Measurements from ENCODE around the gene NDUFA3. TPM values are rescaled to one million over a fixed set of nuclear protein-coding genes. Genes with fewer than 3 reads are reported as not detected.
A peak's percentile ranks its signal among the peaks of the same experiment; 100 is the strongest.

NDUFA3 gene
- total RNA-seq, 1 donor from 2014 or later, result 135 TPM

DNA sequence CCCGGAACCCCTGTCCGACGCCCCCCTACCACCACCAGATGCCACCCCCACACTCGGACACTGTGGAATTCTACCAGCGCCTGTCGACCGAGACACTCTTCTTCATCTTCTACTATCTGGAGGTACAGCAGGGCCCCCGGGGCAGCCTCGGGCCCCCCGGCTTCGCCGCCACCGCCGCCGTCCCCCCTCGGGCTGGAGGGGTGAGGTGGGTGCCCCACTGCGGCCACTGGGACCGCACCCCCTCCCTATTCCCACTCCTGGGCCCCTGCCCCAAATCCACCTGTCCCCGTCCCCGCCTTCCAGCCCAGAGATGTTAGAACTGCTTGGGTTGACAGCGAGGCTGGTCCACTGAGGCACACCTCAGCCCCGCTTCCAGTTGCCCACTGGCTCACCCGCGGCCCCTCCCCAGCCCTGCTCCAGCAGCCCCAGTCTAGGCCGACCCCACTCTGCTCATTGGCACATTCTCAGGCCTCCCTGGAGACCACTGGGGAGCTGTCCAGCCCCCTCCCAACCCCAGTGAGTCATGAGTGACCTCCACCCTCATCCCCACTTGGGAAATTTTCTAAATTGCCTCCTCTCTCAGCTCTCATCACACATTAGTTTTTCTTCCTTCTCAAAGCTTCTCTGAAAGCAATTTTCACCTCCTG lies 50.3 kb downstream of the NDUFA3 start:
- Mint-ChIP-seq H3K9me3 (no peaks in the 10 kb centered on the region), H3K4me1 (no peaks in the 10 kb centered on the region), H3K27ac (peak overlapping the region; percentile 67), H3K27me3 (ENCODE audit: low read depth) (no peaks in the 10 kb centered on the region), H3K4me3 (no peak overlapping the region), H3K36me3 (peaks cover 36% of the 10 kb centered on the region)
- DNase-seq (ENCODE audit: low spot score in 2 of 2, unreplicated experiment in 2 of 2), result no peak
- TF ChIP-seq, protein P1, sequence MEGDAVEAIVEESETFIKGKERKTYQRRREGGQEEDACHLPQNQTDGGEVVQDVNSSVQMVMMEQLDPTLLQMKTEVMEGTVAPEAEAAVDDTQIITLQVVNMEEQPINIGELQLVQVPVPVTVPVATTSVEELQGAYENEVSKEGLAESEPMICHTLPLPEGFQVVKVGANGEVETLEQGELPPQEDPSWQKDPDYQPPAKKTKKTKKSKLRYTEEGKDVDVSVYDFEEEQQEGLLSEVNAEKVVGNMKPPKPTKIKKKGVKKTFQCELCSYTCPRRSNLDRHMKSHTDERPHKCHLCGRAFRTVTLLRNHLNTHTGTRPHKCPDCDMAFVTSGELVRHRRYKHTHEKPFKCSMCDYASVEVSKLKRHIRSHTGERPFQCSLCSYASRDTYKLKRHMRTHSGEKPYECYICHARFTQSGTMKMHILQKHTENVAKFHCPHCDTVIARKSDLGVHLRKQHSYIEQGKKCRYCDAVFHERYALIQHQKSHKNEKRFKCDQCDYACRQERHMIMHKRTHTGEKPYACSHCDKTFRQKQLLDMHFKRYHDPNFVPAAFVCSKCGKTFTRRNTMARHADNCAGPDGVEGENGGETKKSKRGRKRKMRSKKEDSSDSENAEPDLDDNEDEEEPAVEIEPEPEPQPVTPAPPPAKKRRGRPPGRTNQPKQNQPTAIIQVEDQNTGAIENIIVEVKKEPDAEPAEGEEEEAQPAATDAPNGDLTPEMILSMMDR (IDR thresholded peaks at IDR 0.05; ENCODE audit: unreplicated experiment), result no peak

DNA sequence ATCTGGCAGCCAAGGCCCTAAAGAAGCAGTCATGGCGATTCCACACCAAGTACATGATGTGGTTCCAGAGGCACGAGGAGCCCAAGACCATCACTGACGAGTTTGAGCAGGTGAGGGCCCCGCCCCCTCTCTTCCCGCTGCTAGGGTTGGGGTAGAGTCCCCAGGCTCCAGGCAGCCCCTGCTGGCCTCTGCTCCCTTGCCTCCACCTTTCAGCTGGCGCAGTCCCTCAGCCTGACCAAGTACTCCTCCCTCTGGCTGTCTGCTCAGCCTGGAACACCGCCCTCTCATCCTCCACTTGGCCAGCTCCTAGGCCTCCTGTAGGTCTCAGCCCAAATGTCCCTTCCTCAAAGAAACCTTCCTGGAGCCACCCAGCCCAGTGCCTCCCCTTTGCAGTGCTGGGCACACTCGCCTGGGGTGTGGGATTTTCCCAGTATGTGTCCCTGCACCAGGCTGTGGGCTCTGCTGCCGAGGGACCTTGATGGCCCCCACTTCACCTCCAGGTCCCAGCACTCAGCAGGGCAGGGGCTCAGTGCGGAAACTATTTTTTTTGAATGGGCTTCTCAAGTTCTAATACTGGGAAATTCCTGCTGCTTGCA lies 51.2 kb downstream of the NDUFA3 start:
- TF ChIP-seq, protein P1 (IDR thresholded peaks at IDR 0.05; ENCODE audit: unreplicated experiment), result no peak
- H3K27me3 Mint-ChIP-seq (ENCODE audit: low read depth), result no peaks in the 10 kb centered on the region
- peaks cover 5% of the 10 kb centered on the region for H3K4me1 Mint-ChIP-seq
- no peak overlapping the region for H3K4me3 Mint-ChIP-seq
- DNase-seq (ENCODE audit: low spot score in 2 of 2, unreplicated experiment in 2 of 2), result no peak
- no peaks in the 10 kb centered on the region for H3K9me3 Mint-ChIP-seq
- H3K36me3 Mint-ChIP-seq, result peaks cover 34% of the 10 kb centered on the region
- H3K27ac Mint-ChIP-seq, result no peak overlapping the region

DNA sequence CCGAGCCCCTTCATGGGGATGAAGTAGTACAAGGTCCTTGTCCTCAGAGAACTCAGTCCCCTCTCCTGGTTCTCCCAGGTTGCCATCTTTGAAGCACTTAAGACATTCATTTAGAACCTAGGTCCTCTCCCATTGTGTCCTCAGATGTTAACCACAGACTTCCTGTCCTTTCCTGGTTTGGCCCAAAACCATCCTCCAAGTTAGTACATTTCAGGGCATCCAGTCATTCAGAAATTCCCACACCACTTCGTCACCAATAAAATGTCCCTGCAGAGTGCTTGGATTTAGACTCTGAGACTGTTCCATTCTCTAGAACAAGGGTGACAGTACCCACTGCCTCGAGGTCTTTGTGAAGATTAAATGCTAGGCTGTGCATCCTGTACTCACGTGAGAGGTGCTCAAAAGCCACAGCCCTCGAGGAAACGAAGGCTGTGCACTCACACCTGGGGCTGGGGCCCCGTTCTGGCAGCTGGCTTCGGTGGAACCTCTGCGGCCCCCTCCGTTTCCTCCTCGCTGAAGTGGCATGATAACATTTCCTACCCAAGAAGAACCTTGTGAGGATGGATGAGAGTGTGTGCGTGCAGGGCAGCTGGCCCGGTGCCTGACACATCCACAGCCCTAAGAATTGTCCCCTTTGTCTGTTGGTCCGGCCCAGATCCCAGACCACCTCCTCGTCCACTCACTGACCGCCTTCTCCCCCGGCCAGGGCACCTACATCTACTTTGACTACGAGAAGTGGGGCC lies 52.1 kb downstream of the NDUFA3 start:
- Mint-ChIP-seq H3K4me3 (no peak overlapping the region), H3K27ac (no peak overlapping the region), H3K4me1 (peaks cover 12% of the 10 kb centered on the region), H3K36me3 (peaks cover 29% of the 10 kb centered on the region), H3K27me3 (ENCODE audit: low read depth) (no peaks in the 10 kb centered on the region), H3K9me3 (no peaks in the 10 kb centered on the region)
- TF ChIP-seq, protein P1 (IDR thresholded peaks at IDR 0.05; ENCODE audit: unreplicated experiment), result no peak
- no peak for DNase-seq (ENCODE audit: low spot score in 2 of 2, unreplicated experiment in 2 of 2)

DNA sequence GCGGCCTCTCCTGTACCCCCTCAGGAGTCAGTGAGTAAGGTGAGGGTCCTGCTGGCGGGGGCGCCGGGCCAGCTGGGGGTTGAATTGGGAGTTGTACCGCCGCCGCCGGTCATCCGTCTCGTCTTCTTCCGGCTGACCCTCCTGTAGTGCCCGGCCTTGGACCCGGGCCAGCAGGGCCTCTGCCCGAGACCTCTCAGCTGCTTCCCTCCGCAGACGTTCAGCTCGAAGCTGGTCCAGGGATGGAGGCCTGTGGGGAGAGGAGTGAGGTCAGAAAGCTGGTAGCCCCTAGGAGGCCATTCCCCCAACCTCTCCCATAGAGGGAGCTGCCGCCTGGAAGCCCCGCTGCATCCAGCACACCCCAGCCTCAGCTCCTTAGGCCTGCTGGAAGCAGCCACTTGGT lies 53.0 kb downstream of the NDUFA3 start:
- Mint-ChIP-seq H3K9me3 (no peaks in the 10 kb centered on the region), H3K36me3 (peaks cover 24% of the 10 kb centered on the region), H3K27me3 (ENCODE audit: low read depth) (no peaks in the 10 kb centered on the region), H3K27ac (no peak overlapping the region), H3K4me1 (peaks cover 21% of the 10 kb centered on the region), H3K4me3 (no peak overlapping the region)
- DNase-seq (ENCODE audit: low spot score in 2 of 2, unreplicated experiment in 2 of 2), result no peak
- TF ChIP-seq, protein P1 (IDR thresholded peaks at IDR 0.05; ENCODE audit: unreplicated experiment), result no peak

DNA sequence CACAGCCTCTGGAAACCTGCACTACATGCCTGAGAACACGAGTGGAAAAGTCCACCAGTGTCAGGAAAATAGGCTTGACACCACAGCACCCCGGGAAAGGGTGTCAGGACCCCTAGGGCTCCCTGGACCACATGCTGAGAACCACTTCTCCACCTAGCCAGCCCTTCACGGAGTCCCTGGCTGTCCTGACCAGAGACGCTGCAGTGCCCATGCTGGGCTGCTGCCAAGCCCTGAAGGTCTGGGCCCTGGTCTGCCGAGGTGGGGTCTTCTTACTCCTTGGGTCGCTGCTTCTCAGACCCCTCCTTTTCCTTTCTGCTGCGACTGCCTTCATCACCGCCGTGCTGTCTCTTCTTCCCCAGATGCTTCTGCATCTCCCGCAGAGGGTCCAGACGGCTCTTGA lies 53.8 kb downstream of the NDUFA3 start:
- Mint-ChIP-seq H3K36me3 (peaks cover 20% of the 10 kb centered on the region), H3K27ac (no peak overlapping the region), H3K9me3 (no peaks in the 10 kb centered on the region), H3K4me3 (no peak overlapping the region), H3K4me1 (peaks cover 25% of the 10 kb centered on the region), H3K27me3 (ENCODE audit: low read depth) (no peaks in the 10 kb centered on the region)
- TF ChIP-seq, protein P1 (IDR thresholded peaks at IDR 0.05; ENCODE audit: unreplicated experiment), result no peak
- no peak for DNase-seq (ENCODE audit: low spot score in 2 of 2, unreplicated experiment in 2 of 2)
